Ishikawa (cell line): ENCODE data around the gene OSR1.

Experiments
- CEBPB ChIP-seq: IDR thresholded peaks from 2 replicates; pipeline ENCODE4 v1.6.1; 2012
- CREB1 ChIP-seq: IDR thresholded peaks from 2 replicates; pipeline ENCODE4 v1.6.1; 2012; ENCODE audit warnings: low read depth
- EGR1 ChIP-seq: IDR thresholded peaks from 2 replicates; pipeline ENCODE4 v1.6.1; 2012
- EP300 ChIP-seq: IDR thresholded peaks from 2 replicates; pipeline ENCODE4 v1.6.1; 2012; ENCODE audit warnings: borderline replicate concordance
- FOXM1 ChIP-seq: IDR thresholded peaks from 2 replicates; pipeline ENCODE4 v1.6.1; 2012; ENCODE audit warnings: low read depth, borderline replicate concordance
- NFIC ChIP-seq: IDR thresholded peaks from 2 replicates; pipeline ENCODE4 v1.6.1; 2012
- RAD21 ChIP-seq: IDR thresholded peaks from 2 replicates; pipeline ENCODE4 v1.6.1; 2012; ENCODE audit warnings: low read depth
- TAF1 ChIP-seq: IDR thresholded peaks from 2 replicates; pipeline ENCODE4 v1.6.1; 2012; ENCODE audit warnings: low read depth, mild to moderate bottlenecking
- TCF12 ChIP-seq: IDR thresholded peaks from 2 replicates; pipeline ENCODE4 v1.6.1; 2012; ENCODE audit warnings: low read depth
- TEAD4 ChIP-seq: IDR thresholded peaks from 2 replicates; pipeline ENCODE4 v1.6.1; 2012
- YY1 ChIP-seq: IDR thresholded peaks from 2 replicates; pipeline ENCODE4 v1.6.1; 2012; ENCODE audit warnings: low read depth
- ZBTB7A ChIP-seq: IDR thresholded peaks from 2 replicates; pipeline ENCODE4 v1.6.1; 2012; ENCODE audit warnings: low read depth
- TF ChIP-seq, protein P1 (sequence below): IDR thresholded peaks from 2 replicates; pipeline ENCODE4 v1.6.1; 2012; ENCODE audit warnings: low read depth, mild to moderate bottlenecking
- TF ChIP-seq, protein P2 (sequence below): IDR thresholded peaks from 2 replicates; pipeline ENCODE4 v1.6.1; 2012
- TF ChIP-seq, protein P3 (sequence below): IDR thresholded peaks from 2 replicates; pipeline ENCODE4 v1.6.1; 2012

Gene OSR1

DNA sequence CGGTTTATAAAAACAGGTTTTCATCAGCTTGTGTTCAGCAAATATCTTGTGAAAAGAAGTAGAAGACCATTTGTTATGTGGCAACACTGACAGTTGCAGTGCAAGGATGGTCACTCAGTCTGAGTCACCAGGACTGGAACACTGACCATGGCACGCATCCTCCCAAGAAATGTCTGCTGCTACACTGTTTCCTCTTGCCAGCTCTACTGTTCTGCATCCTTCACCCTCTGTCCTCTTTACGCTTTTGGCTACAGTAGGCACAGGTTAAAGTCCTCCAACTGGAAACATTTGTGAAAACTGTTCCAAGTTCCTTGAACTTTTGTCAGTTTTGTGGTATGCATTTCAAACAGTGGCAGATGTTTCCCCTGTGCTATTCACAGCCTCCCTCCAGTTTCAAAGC lies 39.4 kb downstream of the OSR1 start:
- TF ChIP-seq RAD21: no peak
- no peak for TF ChIP-seq EP300
- no peak for TF ChIP-seq EGR1
- TF ChIP-seq TEAD4: no peak
- TF ChIP-seq, protein P1, sequence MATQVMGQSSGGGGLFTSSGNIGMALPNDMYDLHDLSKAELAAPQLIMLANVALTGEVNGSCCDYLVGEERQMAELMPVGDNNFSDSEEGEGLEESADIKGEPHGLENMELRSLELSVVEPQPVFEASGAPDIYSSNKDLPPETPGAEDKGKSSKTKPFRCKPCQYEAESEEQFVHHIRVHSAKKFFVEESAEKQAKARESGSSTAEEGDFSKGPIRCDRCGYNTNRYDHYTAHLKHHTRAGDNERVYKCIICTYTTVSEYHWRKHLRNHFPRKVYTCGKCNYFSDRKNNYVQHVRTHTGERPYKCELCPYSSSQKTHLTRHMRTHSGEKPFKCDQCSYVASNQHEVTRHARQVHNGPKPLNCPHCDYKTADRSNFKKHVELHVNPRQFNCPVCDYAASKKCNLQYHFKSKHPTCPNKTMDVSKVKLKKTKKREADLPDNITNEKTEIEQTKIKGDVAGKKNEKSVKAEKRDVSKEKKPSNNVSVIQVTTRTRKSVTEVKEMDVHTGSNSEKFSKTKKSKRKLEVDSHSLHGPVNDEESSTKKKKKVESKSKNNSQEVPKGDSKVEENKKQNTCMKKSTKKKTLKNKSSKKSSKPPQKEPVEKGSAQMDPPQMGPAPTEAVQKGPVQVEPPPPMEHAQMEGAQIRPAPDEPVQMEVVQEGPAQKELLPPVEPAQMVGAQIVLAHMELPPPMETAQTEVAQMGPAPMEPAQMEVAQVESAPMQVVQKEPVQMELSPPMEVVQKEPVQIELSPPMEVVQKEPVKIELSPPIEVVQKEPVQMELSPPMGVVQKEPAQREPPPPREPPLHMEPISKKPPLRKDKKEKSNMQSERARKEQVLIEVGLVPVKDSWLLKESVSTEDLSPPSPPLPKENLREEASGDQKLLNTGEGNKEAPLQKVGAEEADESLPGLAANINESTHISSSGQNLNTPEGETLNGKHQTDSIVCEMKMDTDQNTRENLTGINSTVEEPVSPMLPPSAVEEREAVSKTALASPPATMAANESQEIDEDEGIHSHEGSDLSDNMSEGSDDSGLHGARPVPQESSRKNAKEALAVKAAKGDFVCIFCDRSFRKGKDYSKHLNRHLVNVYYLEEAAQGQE: no peak
- TF ChIP-seq TAF1: no peak
- TF ChIP-seq CEBPB: no peak
- TF ChIP-seq CREB1: no peak
- no peak for TF ChIP-seq YY1
- TF ChIP-seq FOXM1: no peak
- TF ChIP-seq ZBTB7A: no peak
- TF ChIP-seq TCF12: no peak
- TF ChIP-seq, protein P2, sequence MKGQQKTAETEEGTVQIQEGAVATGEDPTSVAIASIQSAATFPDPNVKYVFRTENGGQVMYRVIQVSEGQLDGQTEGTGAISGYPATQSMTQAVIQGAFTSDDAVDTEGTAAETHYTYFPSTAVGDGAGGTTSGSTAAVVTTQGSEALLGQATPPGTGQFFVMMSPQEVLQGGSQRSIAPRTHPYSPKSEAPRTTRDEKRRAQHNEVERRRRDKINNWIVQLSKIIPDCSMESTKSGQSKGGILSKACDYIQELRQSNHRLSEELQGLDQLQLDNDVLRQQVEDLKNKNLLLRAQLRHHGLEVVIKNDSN: no peak
- no peak for TF ChIP-seq NFIC
- TF ChIP-seq, protein P3, sequence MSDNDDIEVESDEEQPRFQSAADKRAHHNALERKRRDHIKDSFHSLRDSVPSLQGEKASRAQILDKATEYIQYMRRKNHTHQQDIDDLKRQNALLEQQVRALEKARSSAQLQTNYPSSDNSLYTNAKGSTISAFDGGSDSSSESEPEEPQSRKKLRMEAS: no peak

DNA sequence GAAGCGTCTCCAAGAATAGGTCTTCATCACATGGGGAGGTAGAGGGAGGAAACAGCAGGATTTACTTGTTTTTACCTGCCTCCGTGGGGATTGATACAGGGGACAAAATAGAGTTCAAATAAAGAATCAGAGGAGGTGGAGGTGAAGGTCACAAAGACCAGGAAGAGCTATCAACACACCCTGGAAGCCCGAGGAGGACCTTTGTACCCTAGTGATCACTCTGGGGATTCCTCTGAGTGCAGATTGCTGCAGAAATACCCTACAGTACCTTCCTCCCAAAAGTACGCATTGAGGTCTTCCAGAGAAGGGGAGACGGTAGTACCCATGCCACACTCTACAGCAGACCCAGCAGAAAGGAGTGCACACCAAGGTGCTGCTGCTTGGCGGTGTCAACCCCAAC lies 44.9 kb downstream of the OSR1 start:
- TF ChIP-seq, protein P3: no peak
- TF ChIP-seq NFIC (no peak), EP300 (no peak), TEAD4 (no peak), CEBPB (no peak), EGR1 (no peak), YY1 (no peak), CREB1 (no peak), ZBTB7A (no peak)
- TF ChIP-seq, protein P1: no peak

DNA sequence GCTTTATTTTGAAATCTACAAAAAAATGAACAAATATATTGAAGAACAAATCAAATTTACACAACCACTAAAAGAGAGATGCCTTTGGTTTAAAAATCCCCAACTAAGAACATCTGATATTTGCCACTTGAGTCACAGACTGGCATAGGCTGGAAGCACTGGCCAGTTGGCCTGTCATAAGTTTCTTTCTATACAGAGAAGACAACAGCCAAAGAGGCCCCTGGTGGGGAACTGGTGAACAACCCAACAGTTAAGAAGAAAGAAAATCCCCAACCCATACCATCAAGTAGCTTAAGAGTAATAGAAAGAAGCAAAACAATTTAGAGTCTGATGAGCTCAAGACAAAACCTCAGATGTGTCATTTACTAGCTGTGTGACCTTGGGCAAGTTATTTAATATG lies 45.5 kb downstream of the OSR1 start:
- TF ChIP-seq, protein P3: no peak
- TF ChIP-seq EP300 (no peak), FOXM1 (no peak), NFIC (no peak), TAF1 (no peak), TCF12 (no peak), RAD21 (peak; percentile 27)
- TF ChIP-seq, protein P1: no peak

DNA sequence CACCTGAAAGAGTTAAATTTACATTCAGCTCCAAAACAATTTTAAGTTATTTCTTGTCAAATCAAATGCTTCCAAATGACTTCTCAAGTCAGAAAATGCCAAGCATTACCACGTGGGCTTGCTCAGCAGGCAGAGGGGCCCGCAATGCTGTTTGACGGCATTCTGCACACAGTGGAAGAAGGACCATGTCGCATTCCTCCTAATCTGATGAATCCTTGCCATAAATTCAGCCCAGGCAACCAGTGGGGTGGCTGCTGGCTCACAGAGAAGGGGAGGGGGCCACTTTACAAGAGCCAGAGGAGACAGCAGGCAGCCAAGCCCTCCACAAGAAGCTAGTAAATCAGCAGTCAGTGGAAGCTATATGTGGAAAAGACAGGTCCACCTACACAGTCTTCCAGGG lies 56.7 kb downstream of the OSR1 start:
- TF ChIP-seq YY1 (no peak), CREB1 (no peak), FOXM1 (no peak), EGR1 (no peak), ZBTB7A (no peak), RAD21 (no peak), TEAD4 (no peak), TAF1 (no peak), CEBPB (no peak), NFIC (no peak), TCF12 (no peak), EP300 (no peak)
- TF ChIP-seq, protein P3: no peak
- TF ChIP-seq, protein P2: no peak
- TF ChIP-seq, protein P1: no peak
